GM23338 (cell line): Measurements from ENCODE around the gene AGXT. TPM values are rescaled to one million over a fixed set of nuclear protein-coding genes. Genes with fewer than 3 reads are reported as not detected.

Experiments used
- CREB1 ChIP-seq: fragments of 250-450 bp; sonication (Bioruptor Pico); IDR thresholded peaks from 2 replicates; pipeline ENCODE4 v1.5.0; 2020; ENCODE audit warnings: low read depth, mild to moderate bottlenecking, moderate library complexity
- ETS1 ChIP-seq: IDR thresholded peaks from 2 replicates; pipeline ENCODE4 v1.6.1; 2016; ENCODE audit warnings: antibody characterized with exemption
- EZH2 ChIP-seq: fragments of 200-600 bp; sonication (generic); IDR thresholded peaks from one replicate; pipeline ENCODE4 v1.8.0; 2017; ENCODE audit warnings: antibody characterized with exemption, mild to moderate bottlenecking, low read depth; ENCODE audit not compliant: unreplicated experiment
- EZH2phosphoT487 ChIP-seq: fragments of 200-600 bp; sonication (generic); IDR thresholded peaks from one replicate; pipeline ENCODE4 v1.8.1; 2018; ENCODE audit warnings: antibody characterized with exemption; ENCODE audit not compliant: unreplicated experiment
- JUNB ChIP-seq: IDR thresholded peaks from one replicate; pipeline ENCODE4 v1.6.1; 2016; ENCODE audit warnings: antibody characterized with exemption; ENCODE audit not compliant: unreplicated experiment
- POLR2AphosphoS5 ChIP-seq: IDR thresholded peaks from 2 replicates; pipeline ENCODE4 v1.6.1; 2016; ENCODE audit warnings: antibody characterized with exemption, low read depth
- STAT1 ChIP-seq: IDR thresholded peaks from one replicate; pipeline ENCODE4 v1.6.1; 2016; ENCODE audit warnings: antibody characterized with exemption; ENCODE audit not compliant: unreplicated experiment
- ZNF114 ChIP-seq: fragments of 250-450 bp; sonication (Bioruptor Pico); IDR thresholded peaks from 2 replicates; pipeline ENCODE4 v1.5.0; 2020; ENCODE audit warnings: mild to moderate bottlenecking, moderate library complexity
- ZNF331 ChIP-seq: fragments of 250-450 bp; sonication (Bioruptor Pico); IDR thresholded peaks from 2 replicates; pipeline ENCODE4 v1.5.0; 2020; ENCODE audit warnings: low read depth, mild to moderate bottlenecking, moderate library complexity
- ZNF462 ChIP-seq: fragments of 250-450 bp; sonication (Bioruptor Pico); IDR thresholded peaks from 2 replicates; pipeline ENCODE4 v1.5.0; 2020; ENCODE audit warnings: mild to moderate bottlenecking, moderate library complexity
- polyA plus RNA-seq: library from polyadenylated mRNA; unstranded; fragments of >200 nt; fragmentation: Nextera tagmentation; extraction: Ambion mirVana; gene quantifications from 2 replicates; pipeline ENCODE4 v1.2.1, GENCODE V29; 2016
- total RNA-seq: library from RNA; depleted of rRNA; stranded (reverse); fragments of >200 nt; shearing (Covaris generic); gene quantifications from 2 replicates; pipeline ENCODE4 v1.2.3, GENCODE V29; 2014

Gene AGXT
- total and polyA plus RNA-seq, 2 experiments from 2014 or later: not detected

GRCh38 chr2:240855670-240856069 lies 13.0 kb upstream of the AGXT start (continued):
- TF ChIP-seq ZNF462 (CRISPR knock-in tag) (no peak), EZH2phosphoT487 (no peak), ZNF331 (CRISPR knock-in tag) (no peak), POLR2AphosphoS5 (no peak), CREB1 (CRISPR knock-in tag) (no peak), EZH2 (no peak), STAT1 (no peak), JUNB (no peak), ETS1 (no peak), ZNF114 (CRISPR knock-in tag) (no peak)
